Measurements from ENCODE around the gene CALML3. TPM values are rescaled to one million over a fixed set of nuclear protein-coding genes. Genes with fewer than 3 reads are reported as not detected.

CALML3 gene
- total RNA-seq, 1 donor from 2014 or later, result not detected

DNA sequence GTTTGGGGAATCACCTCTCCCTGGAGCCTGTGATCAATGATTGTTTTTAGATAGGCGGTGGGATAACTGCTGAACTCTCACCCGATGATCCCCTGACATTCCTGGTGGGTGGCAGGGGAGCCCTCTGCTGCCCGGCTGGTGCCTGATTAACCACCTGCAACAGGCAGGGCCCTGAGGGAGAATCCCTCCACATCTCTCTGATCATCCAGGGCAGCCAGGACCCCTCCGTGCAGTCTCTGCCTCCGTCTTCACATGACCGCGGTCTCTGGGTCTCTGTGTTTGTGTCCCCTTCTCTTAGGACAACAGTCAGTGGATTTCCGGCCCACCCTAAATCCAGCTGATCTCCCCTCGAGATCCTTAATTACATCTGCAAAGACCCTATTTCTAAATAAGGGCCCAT is 42.7 kb upstream of the CALML3 start:
- no peaks in the 10 kb centered on the region for H3K4me1 Mint-ChIP-seq (ENCODE audit: low read depth, unreplicated experiment)
- H3K4me2 ChIP-seq (ENCODE audit: low read length), result no peak overlapping the region
- H3K4me1 ChIP-seq (ENCODE audit: insufficient read depth, low read length), result no peaks in the 10 kb centered on the region
- H3K27ac Mint-ChIP-seq (ENCODE audit: unreplicated experiment), result no peak overlapping the region
- TF ChIP-seq, protein P1, sequence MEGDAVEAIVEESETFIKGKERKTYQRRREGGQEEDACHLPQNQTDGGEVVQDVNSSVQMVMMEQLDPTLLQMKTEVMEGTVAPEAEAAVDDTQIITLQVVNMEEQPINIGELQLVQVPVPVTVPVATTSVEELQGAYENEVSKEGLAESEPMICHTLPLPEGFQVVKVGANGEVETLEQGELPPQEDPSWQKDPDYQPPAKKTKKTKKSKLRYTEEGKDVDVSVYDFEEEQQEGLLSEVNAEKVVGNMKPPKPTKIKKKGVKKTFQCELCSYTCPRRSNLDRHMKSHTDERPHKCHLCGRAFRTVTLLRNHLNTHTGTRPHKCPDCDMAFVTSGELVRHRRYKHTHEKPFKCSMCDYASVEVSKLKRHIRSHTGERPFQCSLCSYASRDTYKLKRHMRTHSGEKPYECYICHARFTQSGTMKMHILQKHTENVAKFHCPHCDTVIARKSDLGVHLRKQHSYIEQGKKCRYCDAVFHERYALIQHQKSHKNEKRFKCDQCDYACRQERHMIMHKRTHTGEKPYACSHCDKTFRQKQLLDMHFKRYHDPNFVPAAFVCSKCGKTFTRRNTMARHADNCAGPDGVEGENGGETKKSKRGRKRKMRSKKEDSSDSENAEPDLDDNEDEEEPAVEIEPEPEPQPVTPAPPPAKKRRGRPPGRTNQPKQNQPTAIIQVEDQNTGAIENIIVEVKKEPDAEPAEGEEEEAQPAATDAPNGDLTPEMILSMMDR (IDR thresholded peaks at IDR 0.05; ENCODE audit: insufficient read depth, low read depth, low read length), result no peak
- TF ChIP-seq EZH2 (IDR thresholded peaks at IDR 0.05; ENCODE audit: insufficient read depth, low read length), result no peak
- peaks cover 2% of the 10 kb centered on the region for H3K36me3 Mint-ChIP-seq (ENCODE audit: low read depth, unreplicated experiment)
- H4K20me1 ChIP-seq (ENCODE audit: insufficient read depth, low read length), result no peaks in the 10 kb centered on the region
- H3K9ac ChIP-seq (ENCODE audit: low read length), result no peak overlapping the region
- FAIRE-seq (no peak), DNase-seq (ENCODE audit: low read depth) (no peak)
- peaks cover 5% of the 10 kb centered on the region for H3K27me3 ChIP-seq (ENCODE audit: insufficient read depth, low read length)
- no peak overlapping the region for H2AFZ ChIP-seq (ENCODE audit: low read depth, low read length)
- peaks cover 2% of the 10 kb centered on the region for H3K9me3 ChIP-seq (ENCODE audit: insufficient read depth, low read depth, low read length)
- peaks cover 29% of the 10 kb centered on the region for H3K27me3 Mint-ChIP-seq (ENCODE audit: low read depth, unreplicated experiment)
- H3K4me3 ChIP-seq (ENCODE audit: insufficient read depth, low read depth, low read length), result no peak overlapping the region
- no peaks in the 10 kb centered on the region for H3K9me3 Mint-ChIP-seq (ENCODE audit: unreplicated experiment)
- no peaks in the 10 kb centered on the region for H3K79me2 ChIP-seq (ENCODE audit: insufficient read depth, low read length)
- no peak overlapping the region for H3K27ac ChIP-seq (ENCODE audit: low read depth, low read length)
- no peaks in the 10 kb centered on the region for H3K36me3 ChIP-seq (ENCODE audit: insufficient read depth, low read length)
- no peak overlapping the region for H3K4me3 Mint-ChIP-seq (ENCODE audit: unreplicated experiment)

DNA sequence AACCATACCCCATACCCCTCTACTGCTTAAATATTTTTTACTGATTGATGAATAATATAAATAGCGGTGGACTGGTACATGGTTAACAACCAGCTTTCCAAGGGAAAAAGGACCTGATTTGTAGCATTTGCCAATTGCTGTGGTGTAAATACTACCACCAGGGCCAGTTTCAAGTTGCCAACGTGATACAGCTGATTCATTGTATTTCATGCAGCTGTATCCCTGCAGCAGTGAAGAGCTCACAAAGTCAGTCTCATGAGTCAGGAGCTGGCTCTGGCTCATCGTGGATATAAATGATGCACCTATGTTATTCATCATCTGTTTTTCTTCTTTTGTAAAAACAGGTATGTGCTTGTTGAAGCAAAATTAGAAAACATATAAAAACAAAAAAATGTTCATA is 40.6 kb upstream of the CALML3 start:
- no peak overlapping the region for H3K4me3 ChIP-seq (ENCODE audit: insufficient read depth, low read depth, low read length)
- H3K79me2 ChIP-seq (ENCODE audit: insufficient read depth, low read length), result no peaks in the 10 kb centered on the region
- peaks cover 2% of the 10 kb centered on the region for H3K9me3 ChIP-seq (ENCODE audit: insufficient read depth, low read depth, low read length)
- no peaks in the 10 kb centered on the region for H3K4me1 Mint-ChIP-seq (ENCODE audit: low read depth, unreplicated experiment)
- TF ChIP-seq, protein P1 (IDR thresholded peaks at IDR 0.05; ENCODE audit: insufficient read depth, low read depth, low read length), result no peak
- no peak for TF ChIP-seq EZH2 (IDR thresholded peaks at IDR 0.05; ENCODE audit: insufficient read depth, low read length)
- peaks cover 5% of the 10 kb centered on the region for H3K27me3 ChIP-seq (ENCODE audit: insufficient read depth, low read length)
- peaks cover 2% of the 10 kb centered on the region for H3K9me3 Mint-ChIP-seq (ENCODE audit: unreplicated experiment)
- H3K27me3 Mint-ChIP-seq (ENCODE audit: low read depth, unreplicated experiment), result peaks cover 38% of the 10 kb centered on the region
- H4K20me1 ChIP-seq (ENCODE audit: insufficient read depth, low read length), result no peaks in the 10 kb centered on the region
- H3K36me3 ChIP-seq (ENCODE audit: insufficient read depth, low read length), result no peaks in the 10 kb centered on the region
- H3K4me3 Mint-ChIP-seq (ENCODE audit: unreplicated experiment), result no peak overlapping the region
- H3K9ac ChIP-seq (ENCODE audit: low read length), result no peak overlapping the region
- DNase-seq (ENCODE audit: low read depth), result no peak
- no peak overlapping the region for H3K27ac Mint-ChIP-seq (ENCODE audit: unreplicated experiment)
- no peak overlapping the region for H3K27ac ChIP-seq (ENCODE audit: low read depth, low read length)
- H3K4me2 ChIP-seq (ENCODE audit: low read length), result no peak overlapping the region
- no peak for FAIRE-seq
- no peaks in the 10 kb centered on the region for H3K36me3 Mint-ChIP-seq (ENCODE audit: low read depth, unreplicated experiment)
- no peaks in the 10 kb centered on the region for H3K4me1 ChIP-seq (ENCODE audit: insufficient read depth, low read length)
- H2AFZ ChIP-seq (ENCODE audit: low read depth, low read length), result no peak overlapping the region

GRCh38 chr10:5485290-5485689 is 39.5 kb upstream of the CALML3 start:
- peaks cover 2% of the 10 kb centered on the region for H3K9me3 Mint-ChIP-seq (ENCODE audit: unreplicated experiment)
- no peaks in the 10 kb centered on the region for H3K4me1 ChIP-seq (ENCODE audit: insufficient read depth, low read length)
- no peaks in the 10 kb centered on the region for H3K36me3 Mint-ChIP-seq (ENCODE audit: low read depth, unreplicated experiment)
- H3K27me3 Mint-ChIP-seq (ENCODE audit: low read depth, unreplicated experiment), result peaks cover 46% of the 10 kb centered on the region
- H3K27me3 ChIP-seq (ENCODE audit: insufficient read depth, low read length), result peaks cover 5% of the 10 kb centered on the region
- H3K27ac ChIP-seq (ENCODE audit: low read depth, low read length), result no peak overlapping the region
- H3K4me1 Mint-ChIP-seq (ENCODE audit: low read depth, unreplicated experiment), result no peaks in the 10 kb centered on the region
- H3K4me2 ChIP-seq (ENCODE audit: low read length), result no peak overlapping the region
- no peak overlapping the region for H2AFZ ChIP-seq (ENCODE audit: low read depth, low read length)
- no peaks in the 10 kb centered on the region for H3K79me2 ChIP-seq (ENCODE audit: insufficient read depth, low read length)
- H3K27ac Mint-ChIP-seq (ENCODE audit: unreplicated experiment), result no peak overlapping the region
- no peaks in the 10 kb centered on the region for H3K36me3 ChIP-seq (ENCODE audit: insufficient read depth, low read length)
- FAIRE-seq (no peak), DNase-seq (ENCODE audit: low read depth) (no peak)
- no peaks in the 10 kb centered on the region for H4K20me1 ChIP-seq (ENCODE audit: insufficient read depth, low read length)
- H3K9me3 ChIP-seq (ENCODE audit: insufficient read depth, low read depth, low read length), result peaks cover 2% of the 10 kb centered on the region
- no peak for TF ChIP-seq EZH2 (IDR thresholded peaks at IDR 0.05; ENCODE audit: insufficient read depth, low read length)
- TF ChIP-seq, protein P1 (IDR thresholded peaks at IDR 0.05; ENCODE audit: insufficient read depth, low read depth, low read length), result no peak
- H3K9ac ChIP-seq (ENCODE audit: low read length), result no peak overlapping the region
- no peak overlapping the region for H3K4me3 ChIP-seq (ENCODE audit: insufficient read depth, low read depth, low read length)
- no peak overlapping the region for H3K4me3 Mint-ChIP-seq (ENCODE audit: unreplicated experiment)
